ENCODE measurements around the gene OS9.
"Not testable (repeated sequence)": the region's sequence is repeated elsewhere in the genome, so short reads cannot be mapped to it uniquely, and the experiment has no call there.

Gene OS9

DNA sequence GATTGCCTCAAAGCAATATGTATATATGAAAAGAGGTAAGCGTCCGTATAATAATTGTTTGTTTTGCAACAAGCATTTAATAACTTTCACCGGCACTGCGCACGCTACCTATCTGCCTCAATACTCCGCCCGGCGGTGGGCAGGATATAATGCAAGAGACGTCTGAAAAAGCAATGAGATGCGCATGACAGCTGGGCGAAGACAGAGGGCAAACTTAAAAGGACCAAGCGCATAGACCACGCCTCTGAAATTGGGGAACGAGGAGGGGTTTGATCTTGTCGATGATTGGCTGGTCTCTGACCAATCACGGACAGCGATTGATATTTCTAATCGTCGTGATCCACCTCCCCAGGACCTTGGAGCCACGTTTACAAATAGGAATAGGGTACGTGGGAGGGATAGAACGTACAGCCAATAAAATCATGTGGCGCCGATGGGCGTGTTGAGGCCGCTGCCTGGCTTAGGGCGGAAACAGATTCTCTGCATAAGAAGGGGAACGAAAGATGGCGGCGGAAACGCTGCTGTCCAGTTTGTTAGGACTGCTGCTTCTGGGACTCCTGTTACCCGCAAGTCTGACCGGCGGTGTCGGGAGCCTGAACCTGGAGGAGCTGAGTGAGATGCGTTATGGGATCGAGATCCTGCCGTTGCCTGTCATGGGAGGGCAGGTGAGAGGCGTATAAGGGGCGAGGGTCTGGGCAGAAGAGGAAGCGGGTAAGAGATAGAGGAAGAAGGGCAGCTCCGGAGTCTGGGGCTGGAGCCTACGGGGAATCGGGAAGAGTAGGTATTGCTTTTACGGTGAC lies at the start of gene OS9:
Gene OS9, plus strand, starts transcription at position 474 of the 800 bp plus-strand sequence. Its CDS starts 30 bp downstream, at position 504.
- peak; percentile 99 to 100 for DNase-seq

DNA sequence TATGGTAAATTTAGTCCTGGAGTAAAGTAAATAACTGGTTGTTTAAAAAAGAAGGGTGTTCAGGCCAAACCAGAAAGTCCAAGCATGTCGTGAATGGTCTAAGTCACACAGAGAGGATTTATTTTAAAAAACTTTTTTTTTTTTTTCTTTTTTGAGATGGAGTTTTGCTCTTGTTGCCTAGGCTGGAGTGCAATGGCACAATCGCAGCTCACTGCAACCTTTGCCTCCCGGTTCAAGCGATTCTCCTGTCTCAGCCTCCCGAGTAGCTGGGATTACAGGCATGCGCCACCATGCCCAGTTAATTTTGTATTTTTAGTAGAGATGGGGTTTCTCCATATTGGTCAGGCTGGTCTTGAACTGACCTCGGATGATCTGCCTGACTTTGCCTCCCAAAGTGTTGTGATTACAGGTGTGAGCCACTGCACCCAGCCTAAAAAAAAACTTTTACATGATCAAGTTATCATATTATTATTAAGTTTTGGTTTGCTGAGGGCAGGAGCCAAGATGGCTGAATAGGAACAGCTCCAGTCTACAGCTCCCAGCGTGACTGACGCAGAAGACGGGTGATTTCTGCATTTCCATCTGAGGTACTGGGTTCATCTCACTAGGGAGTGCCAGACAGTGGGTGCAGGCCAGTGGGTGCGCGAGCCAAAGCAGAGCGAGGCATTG lies 47.8 kb upstream of the OS9 start:
- not testable (repeated sequence) for DNase-seq

- DNase-seq, result not testable (repeated sequence)
These were observed 47.3 kb upstream of the OS9 start for GRCh38 chr12:57646659-57647049.

- DNase-seq, result no peak
These were observed 39.9 kb upstream of the OS9 start for GRCh38 chr12:57654042-57654441.

DNA sequence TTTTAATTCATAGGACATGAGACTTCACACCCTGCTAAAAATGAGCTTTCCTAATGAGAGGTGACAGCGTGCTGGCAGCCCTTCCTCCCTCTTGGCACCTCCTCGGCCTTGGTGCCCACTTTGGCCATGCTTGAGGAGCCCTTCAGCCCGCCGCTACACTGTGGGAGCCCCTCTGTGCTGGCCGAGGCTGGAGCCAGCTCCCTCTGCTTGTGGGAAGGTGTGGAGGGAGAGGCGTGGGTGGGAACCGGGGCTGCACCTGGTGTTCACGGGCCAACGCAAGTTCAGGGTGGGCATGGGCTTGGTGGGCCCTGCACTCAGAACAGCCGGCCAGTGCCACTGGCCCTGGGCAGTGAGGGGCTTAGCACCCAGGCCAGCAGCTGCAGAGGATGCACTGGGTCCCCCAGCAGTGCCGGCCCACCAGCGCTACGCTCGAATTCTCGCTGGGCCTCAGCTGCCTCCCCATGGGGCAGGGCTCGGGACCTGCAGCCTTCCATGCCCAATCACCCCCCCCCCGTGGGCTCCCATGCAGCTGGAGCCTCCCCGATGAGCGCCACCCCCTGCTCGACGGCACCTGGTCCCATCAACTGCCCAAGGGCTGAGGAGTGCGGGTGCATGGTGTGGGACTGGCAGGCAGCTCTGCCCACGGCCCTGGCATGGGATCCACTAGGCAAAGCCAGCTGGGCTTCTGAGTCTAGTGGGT lies 38.2 kb upstream of the OS9 start:
- DNase-seq, result no peak

DNA sequence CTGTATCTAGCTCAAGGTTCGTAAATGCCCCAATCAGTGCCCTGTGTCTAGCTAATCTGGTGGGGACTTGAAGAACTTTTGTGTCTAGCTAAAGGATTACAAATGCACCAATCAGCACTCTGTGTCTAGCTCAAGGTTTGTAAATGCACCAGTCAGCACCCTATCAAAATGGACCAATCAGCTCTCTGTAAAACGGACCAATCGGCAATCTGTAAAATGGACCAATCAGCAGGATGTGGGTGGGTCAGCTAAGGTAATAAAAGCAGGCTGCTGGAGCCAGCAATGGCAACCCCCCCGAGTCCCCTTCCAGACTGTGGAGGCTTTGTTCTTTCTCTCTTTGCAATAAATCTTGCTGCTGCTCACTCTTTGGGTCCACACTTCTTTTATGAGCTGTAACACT lies 37.5 kb upstream of the OS9 start:
- not testable (repeated sequence) for DNase-seq

- no peak for DNase-seq
These were observed 36.2 kb upstream of the OS9 start for GRCh38 chr12:57657744-57658143.

DNA sequence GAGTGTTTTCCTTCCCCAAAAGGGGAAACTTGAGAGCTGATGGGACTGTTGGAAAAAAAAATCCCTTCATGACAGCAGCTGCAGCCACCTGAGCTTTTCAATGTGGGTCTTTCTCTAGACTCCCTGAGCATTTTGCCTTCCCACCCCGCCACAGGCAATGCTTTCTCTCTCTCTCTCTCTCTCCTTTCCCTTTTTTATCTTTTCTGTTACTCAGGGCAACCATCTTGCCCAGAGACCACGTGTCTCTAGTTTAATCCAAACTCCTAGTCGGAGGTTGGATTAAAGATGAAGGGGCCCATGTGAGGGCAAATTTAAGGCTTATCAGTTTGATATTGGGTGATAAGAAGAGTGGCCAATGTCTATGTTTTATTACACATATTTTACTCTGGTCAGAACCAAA lies 35.0 kb upstream of the OS9 start:
- DNase-seq, result no peak

GRCh38 chr12:57661376-57661775 lies 32.6 kb upstream of the OS9 start:
- DNase-seq, result no peak

GRCh38 chr12:57665066-57665820 lies 28.7 kb upstream of the OS9 start:
- DNase-seq, result not testable (repeated sequence)

GRCh38 chr12:57666897-57667296 lies 27.0 kb upstream of the OS9 start:
- no peak for DNase-seq

DNA sequence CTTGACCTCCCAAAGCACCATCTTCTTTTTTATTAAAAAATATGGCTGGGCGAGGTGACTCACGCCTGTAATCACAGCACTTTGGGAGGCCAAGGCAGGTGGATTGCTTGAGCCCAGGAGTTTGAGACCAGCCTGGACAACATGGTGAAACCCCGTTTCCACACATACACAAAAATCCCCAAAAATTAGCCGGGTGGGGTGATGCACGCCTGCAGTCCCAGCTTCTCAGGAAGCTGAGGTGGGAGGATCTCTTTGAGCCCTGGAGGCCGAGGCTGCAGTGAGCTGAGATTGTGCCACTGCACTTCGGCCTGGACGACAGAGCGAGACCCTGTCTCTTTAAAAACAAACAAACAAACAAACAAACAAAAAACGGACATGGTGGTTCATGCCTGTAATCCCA lies 24.2 kb upstream of the OS9 start:
- not testable (repeated sequence) for DNase-seq

DNA sequence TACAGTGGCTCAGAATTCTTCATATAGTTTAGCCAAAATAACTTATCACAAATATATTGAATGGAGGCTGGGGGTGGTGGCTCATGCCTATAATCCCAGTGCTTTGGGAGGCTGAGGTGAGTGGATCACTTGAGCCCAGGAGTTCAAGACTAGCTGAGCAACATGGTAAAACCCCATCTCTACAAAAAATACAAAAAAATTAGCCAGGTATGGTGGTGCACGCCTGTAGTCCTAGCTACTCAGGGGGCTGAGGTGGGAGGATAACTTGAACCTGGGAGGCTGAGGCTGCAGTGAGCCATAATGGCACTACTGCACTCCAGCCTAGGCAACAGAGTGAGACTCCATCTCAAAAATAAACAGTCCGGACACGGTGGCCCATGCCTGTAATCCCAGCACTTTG lies 22.1 kb upstream of the OS9 start:
- not testable (repeated sequence) for DNase-seq

- DNase-seq, result no peak
These were observed 21.1 kb upstream of the OS9 start for GRCh38 chr12:57672801-57673200.

DNA sequence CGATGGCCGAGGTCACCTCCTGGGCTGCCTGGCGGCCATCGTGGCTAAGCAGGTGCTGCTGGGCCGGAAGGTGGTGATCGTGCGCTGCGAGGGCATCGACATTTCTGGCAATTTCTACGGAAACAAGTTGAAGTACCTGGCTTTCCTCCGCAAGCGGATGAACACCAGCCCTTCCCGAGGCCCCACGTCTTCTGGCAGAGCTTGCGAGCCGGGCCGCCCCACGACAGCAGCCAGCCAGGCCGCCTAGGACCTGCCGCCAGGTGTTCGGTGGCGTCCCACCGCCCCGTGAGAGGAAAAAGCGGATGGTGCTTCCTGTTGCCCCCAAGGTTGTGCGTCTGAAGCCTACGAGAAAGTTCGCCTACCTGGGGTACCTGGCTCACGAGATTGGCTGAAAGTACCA lies 19.2 kb upstream of the OS9 start:
- no peak for DNase-seq

GRCh38 chr12:57677947-57678346 lies 16.0 kb upstream of the OS9 start:
- DNase-seq, result not testable (repeated sequence)

DNA sequence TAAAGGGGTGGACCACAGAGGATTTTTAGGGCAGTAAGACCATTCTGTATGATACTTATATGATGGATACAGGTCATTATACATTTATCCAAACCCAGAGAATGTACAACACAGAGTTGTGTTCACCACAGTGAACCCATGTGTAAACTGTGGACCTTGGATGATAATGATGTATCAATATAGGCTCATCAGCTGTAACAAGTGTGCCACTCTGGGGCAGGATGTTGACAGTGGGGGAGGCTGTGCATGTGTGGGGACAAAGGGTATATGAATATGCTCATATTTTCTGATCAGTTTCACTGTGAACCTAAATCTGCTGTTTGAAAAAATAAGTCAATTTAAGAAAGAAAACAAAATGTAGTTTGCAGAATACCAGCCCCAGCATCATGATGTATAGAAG lies 14.2 kb upstream of the OS9 start:
- no peak for DNase-seq

DNA sequence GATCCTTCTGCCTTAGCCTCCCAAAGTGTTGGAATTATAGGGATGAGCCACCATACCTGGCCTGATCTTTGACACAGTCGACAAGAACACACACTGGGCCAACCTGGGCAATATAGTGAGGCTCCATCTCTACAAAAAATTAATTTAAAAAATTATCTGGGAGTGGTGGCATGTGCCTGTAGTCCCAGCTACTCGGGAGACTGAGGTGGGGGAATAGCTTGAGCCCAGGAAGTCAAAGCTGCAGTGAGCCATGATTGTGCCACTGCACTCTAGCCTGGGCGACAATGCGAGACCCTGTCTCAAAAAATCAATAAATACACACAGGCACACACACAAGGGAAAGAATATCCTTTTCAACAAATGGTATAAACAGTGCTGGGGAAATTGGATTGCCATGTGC lies 6.1 kb upstream of the OS9 start:
- DNase-seq, result no peak

DNA sequence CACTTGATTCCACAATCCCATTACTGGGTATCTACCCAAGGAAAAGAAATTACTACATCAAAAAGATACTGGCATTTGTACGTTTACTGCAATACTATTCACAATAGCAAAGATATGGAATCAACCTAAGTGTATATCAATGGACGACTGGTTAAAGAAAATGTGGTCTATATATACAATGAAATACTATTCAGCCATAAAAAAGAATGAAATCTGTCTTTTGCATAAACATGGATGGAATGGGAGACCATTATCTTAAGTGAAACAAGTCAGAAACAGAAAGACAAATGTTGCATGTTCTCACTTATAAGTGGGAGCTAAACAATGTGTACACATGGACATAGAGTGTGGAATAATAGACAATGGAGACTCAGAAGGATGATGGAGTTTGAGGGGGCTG lies 5.0 kb upstream of the OS9 start:
- DNase-seq, result no peak

- DNase-seq, result no peak
These were observed 1.4 kb upstream of the OS9 start for GRCh38 chr12:57692500-57692899.

- no peak for DNase-seq
These were observed 644 bp upstream of the OS9 start for GRCh38 chr12:57693317-57693658.

DNA sequence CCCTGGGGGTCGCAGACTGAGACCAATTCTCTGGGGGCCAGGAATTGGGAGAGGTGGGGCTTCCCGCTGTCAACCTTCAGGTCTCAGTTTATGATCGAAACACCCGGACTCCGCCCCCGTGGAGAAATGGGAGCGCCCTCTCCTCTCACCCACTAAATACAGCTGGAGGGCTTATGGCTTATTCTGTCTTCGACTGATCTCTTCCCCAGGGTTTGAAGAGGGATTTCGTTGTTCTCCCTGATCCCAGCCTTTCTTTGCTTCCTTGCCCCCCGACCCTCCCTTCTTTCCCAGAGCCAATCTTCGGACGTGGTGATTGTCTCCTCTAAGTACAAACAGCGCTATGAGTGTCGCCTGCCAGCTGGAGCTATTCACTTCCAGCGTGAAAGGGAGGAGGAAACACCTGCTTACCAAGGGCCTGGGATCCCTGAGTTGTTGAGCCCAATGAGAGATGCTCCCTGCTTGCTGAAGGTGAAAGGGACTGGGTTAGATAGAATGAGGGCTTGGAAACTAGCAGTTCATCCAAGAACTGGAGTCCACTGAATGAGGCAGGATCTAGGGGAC lies 607 bp downstream of the OS9 start:
- DNase-seq, result peak in 1 of 2 experiments; percentile 46

Data from NCI-H526 (cell line).